ENCODE measurements around the gene RBFOX1. TPM values are rescaled to one million over a fixed set of nuclear protein-coding genes. Genes with fewer than 3 reads are reported as not detected.

RBFOX1 gene
- total RNA-seq: not detected in 3 replicates
- long read RNA-seq: 0 reads

DNA sequence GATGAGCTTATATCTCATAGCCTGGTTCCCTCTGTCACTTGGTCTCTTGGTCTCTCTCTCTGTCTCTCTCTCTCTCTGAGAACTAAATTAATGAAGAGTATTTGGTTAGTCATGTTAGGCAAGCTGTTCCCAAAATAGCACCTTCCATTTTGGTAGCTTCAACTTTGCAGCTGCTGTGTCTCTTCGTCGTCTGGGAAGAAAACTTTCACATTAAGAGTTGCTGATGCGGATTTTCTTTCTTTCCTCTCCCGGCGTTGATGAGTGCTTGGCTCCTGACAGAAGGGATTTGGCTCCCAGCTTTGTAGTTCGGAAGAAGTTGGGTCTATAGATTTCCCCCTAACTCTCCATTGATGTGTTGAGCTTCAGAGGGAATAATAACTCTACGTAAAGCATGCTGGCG is at the start of gene RBFOX1:
Gene RBFOX1 (plus strand): TSS at position 235 of the 400 bp plus-strand sequence.
- H3K4me1 Mint-ChIP-seq (ENCODE audit: low read depth): no peaks in the 10 kb centered on the region
- TF ChIP-seq, protein P1, sequence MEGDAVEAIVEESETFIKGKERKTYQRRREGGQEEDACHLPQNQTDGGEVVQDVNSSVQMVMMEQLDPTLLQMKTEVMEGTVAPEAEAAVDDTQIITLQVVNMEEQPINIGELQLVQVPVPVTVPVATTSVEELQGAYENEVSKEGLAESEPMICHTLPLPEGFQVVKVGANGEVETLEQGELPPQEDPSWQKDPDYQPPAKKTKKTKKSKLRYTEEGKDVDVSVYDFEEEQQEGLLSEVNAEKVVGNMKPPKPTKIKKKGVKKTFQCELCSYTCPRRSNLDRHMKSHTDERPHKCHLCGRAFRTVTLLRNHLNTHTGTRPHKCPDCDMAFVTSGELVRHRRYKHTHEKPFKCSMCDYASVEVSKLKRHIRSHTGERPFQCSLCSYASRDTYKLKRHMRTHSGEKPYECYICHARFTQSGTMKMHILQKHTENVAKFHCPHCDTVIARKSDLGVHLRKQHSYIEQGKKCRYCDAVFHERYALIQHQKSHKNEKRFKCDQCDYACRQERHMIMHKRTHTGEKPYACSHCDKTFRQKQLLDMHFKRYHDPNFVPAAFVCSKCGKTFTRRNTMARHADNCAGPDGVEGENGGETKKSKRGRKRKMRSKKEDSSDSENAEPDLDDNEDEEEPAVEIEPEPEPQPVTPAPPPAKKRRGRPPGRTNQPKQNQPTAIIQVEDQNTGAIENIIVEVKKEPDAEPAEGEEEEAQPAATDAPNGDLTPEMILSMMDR (IDR thresholded peaks at IDR 0.05): no peak
- DNase-seq (ENCODE audit: low spot score): no peak
- no peak within 1 kb of the TSS for H3K27ac Mint-ChIP-seq (ENCODE audit: unreplicated experiment)
- H3K27me3 Mint-ChIP-seq (ENCODE audit: low read depth): no peaks in the 10 kb centered on the region
- no peaks in the 10 kb centered on the region for H3K36me3 Mint-ChIP-seq (ENCODE audit: low read depth)
- no peak within 1 kb of the TSS for H3K4me3 Mint-ChIP-seq (ENCODE audit: unreplicated experiment)
- H3K9me3 Mint-ChIP-seq (ENCODE audit: low read depth): peaks cover 5% of the 10 kb centered on the region

DNA sequence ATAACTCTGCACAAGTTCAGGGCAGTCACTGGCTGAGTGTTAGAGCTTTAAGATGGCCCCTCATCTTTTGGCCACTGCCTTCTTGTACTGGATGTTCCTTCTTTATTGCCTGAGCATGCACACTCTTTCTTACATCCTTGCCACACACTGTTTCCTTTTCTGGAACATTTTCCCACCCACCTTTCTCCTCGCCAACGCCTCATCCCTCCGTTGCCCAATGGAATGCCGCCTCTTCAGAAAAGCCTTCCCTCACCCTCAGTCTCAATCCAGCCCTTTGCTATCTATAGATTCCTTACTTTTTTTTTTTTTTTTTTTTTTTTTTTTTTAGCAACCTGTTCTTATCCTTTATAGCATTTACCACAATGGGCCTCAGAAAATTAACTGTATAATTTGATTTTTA is 47.9 kb upstream of the RBFOX1 start:
- Mint-ChIP-seq H3K36me3 (ENCODE audit: low read depth) (no peaks in the 10 kb centered on the region), H3K27ac (ENCODE audit: unreplicated experiment) (no peak overlapping the region), H3K4me3 (ENCODE audit: unreplicated experiment) (no peak overlapping the region), H3K27me3 (ENCODE audit: low read depth) (no peaks in the 10 kb centered on the region), H3K4me1 (ENCODE audit: low read depth) (no peaks in the 10 kb centered on the region), H3K9me3 (ENCODE audit: low read depth) (peaks cover 39% of the 10 kb centered on the region)
- TF ChIP-seq, protein P1 (IDR thresholded peaks at IDR 0.05): no peak
- no peak for DNase-seq (ENCODE audit: low spot score)

DNA sequence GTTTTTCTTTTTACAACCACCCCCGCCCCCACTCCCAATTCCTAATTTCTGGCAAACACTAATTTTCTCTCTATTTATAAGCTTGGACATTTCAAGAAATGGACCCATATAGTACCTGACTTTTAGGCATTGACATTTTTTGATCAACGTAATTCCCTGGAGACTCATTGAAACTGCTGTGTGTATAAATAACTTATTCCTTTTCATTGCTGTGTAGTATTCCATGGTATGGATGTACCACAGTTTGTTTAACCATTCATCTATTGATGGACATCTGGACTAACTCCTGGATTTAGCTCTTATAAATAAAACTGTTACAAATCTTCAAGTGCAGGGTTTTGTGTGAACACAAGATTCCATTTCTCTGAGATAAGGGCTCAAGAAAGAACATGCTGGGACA is 47.1 kb upstream of the RBFOX1 start:
- Mint-ChIP-seq H3K27ac (ENCODE audit: unreplicated experiment) (no peak overlapping the region), H3K36me3 (ENCODE audit: low read depth) (no peaks in the 10 kb centered on the region), H3K4me1 (ENCODE audit: low read depth) (no peaks in the 10 kb centered on the region), H3K4me3 (ENCODE audit: unreplicated experiment) (no peak overlapping the region), H3K9me3 (ENCODE audit: low read depth) (peaks cover 41% of the 10 kb centered on the region), H3K27me3 (ENCODE audit: low read depth) (no peaks in the 10 kb centered on the region)
- TF ChIP-seq, protein P1 (IDR thresholded peaks at IDR 0.05): no peak
- DNase-seq (ENCODE audit: low spot score): no peak

DNA sequence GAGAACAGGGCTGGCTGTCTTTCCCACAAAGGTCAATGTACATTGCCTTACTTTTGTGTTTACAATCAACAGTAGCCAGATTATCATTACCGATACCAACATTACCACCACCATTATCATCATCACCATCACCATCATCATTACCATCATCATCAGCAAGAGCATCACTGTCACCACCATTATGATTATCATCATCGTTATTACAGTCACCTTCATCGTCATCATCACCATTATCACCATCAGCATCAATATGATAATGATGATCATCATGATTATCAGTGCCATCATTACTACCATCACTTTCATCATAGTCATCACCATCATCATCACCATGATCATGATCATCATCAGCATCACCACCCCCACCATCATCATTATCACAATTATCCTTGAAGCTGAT is 43.3 kb upstream of the RBFOX1 start:
- Mint-ChIP-seq H3K4me1 (ENCODE audit: low read depth) (no peaks in the 10 kb centered on the region), H3K4me3 (ENCODE audit: unreplicated experiment) (no peak overlapping the region), H3K27me3 (ENCODE audit: low read depth) (no peaks in the 10 kb centered on the region), H3K36me3 (ENCODE audit: low read depth) (no peaks in the 10 kb centered on the region), H3K9me3 (ENCODE audit: low read depth) (peaks cover 28% of the 10 kb centered on the region), H3K27ac (ENCODE audit: unreplicated experiment) (no peak overlapping the region)
- no peak for DNase-seq (ENCODE audit: low spot score)
- TF ChIP-seq, protein P1 (IDR thresholded peaks at IDR 0.05): no peak

DNA sequence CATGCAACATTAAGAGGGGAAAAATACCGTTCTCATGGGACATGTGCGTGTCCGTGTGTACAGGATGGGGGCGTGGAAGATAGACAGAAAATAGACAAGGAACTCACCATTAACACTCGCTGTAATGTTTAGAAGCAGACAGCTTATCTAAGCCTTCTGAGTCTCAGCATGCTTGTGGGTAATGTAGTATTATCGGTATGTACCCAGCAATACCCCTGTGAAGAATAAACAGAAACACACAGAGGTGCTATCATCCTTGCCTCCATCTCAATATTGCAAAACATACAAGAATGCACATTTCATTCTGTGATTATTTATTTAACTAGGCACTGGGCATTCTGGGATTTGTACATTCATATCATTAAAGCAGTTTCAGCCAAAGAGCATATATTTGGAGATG is 42.0 kb upstream of the RBFOX1 start:
- no peaks in the 10 kb centered on the region for H3K36me3 Mint-ChIP-seq (ENCODE audit: low read depth)
- H3K27ac Mint-ChIP-seq (ENCODE audit: unreplicated experiment): no peak overlapping the region
- H3K27me3 Mint-ChIP-seq (ENCODE audit: low read depth): no peaks in the 10 kb centered on the region
- TF ChIP-seq, protein P1 (IDR thresholded peaks at IDR 0.05): no peak
- H3K4me3 Mint-ChIP-seq (ENCODE audit: unreplicated experiment): no peak overlapping the region
- peaks cover 24% of the 10 kb centered on the region for H3K9me3 Mint-ChIP-seq (ENCODE audit: low read depth)
- no peak for DNase-seq (ENCODE audit: low spot score)
- no peaks in the 10 kb centered on the region for H3K4me1 Mint-ChIP-seq (ENCODE audit: low read depth)

All from chondrocyte (in vitro differentiated cells).